SHP77 (cell line): Measurements from ENCODE around the gene TIFAB.
"Not testable (repeated sequence)": the region's sequence is repeated elsewhere in the genome, so short reads cannot be mapped to it uniquely, and the experiment has no call there.

Source experiments
- DNase-seq, 2 experiments: peaks; one replicate each; lab custom pipeline; 2025; lab: John Stamatoyannopoulos, UW

TIFAB gene, protein sequence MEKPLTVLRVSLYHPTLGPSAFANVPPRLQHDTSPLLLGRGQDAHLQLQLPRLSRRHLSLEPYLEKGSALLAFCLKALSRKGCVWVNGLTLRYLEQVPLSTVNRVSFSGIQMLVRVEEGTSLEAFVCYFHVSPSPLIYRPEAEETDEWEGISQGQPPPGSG

DNA sequence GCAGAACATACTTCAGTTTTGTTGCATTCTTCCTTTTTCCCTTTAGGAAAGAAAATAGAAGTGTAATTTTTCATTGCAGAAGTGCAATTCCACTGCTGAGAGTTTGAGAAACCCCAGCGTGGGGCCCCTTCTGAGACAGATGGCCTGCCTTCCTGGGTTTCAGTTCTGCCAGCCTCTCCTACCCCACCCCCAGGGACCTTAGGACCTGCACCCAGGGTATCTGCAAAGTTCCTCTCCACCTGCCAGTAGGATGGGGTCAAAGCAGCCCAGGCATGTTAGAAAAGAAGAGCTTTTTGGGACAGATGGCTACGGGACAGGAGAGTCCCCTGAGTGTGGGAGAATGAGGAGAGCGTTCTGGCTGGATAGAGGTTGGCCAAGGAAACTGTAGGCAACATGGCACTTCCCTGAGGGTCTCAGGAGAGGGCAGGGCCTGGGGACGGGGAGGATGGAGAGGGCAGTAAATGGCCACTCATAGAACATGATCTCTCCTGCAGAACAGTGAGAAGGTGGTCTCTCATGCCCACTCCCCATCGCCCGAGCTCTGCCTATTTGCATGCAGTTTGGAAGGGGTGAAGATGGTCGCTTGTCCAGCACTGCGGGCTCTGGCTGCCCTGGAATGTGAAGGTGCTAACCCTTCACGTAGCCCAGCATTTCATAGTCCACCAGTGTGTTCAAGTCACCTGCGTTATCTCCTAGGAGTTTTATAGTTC lies at the start of gene TIFAB:
TSS of gene TIFAB (minus strand) at position 31 of the 710 bp plus-strand sequence. CDS start 2,412 bp downstream, outside the sequence.
- DNase-seq = no peak

DNA sequence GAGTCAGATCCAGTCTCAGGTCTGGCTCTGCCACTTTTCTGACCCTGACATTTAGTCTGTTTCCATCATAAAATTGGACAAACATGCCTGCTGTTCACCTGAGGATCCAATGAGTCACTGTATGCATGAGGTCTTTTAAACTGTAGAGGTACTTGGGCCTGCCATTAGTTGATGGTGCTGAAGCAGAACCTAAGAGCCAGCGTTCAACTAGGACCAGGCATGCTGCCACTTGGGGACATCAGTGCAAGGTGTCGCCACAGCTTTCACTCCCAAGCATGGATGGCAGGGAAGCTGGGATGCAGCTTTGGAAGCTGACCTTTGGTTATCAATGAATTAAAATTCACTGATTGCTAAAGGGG lies 46.5 kb upstream of the TIFAB start:
- DNase-seq = no peak

DNA sequence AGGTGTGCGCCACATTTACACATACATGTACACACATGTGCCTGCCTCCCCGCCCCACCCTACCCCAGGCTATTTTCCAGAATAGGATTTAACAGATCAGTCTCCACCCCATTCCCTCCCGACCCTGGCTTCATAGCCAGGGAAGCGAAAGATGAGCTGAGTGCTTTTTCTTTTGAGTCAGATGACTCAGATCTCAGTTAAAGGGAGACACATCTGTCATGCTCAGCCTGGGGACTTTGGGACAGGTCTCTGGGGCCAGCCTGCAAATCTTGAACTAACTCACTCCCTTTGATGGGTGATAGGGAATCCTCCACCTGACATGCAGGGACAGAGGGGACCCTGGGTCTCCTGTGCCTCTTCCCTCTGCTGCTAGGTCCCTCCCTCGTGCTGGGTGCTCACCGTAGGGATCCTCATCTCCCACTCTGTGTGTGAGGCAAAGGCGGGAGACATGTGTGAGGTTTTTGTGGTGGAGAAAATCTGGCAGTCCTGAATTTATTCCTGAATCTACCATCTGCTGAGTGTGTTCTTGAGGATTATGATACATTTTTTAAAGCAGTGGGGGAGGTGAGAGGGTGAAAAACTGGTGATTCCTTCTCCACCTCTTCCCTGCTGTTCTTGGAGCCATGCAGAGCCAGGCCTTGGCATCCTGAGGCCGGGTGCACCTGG lies 46.0 kb upstream of the TIFAB start:
- DNase-seq = no peak

DNA sequence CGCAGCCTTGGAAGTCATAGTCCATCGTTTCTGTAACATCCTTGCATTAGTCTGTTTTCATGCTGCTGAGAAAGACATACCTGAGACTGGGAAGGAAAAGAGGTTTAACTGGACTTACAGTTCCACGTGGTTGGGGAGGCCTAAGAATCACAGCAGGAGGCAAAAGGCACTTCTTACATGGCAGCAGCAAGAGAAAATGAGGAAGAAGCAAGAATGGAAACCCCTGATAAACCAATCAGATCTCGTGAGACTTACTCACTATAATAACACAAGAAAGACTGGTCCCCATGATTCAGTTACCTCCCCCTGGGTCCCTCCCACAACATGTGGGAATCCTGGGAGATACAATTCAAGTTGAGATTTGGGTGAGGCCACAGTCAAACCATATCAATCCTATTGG lies 43.4 kb upstream of the TIFAB start:
- not testable (repeated sequence) for DNase-seq

DNA sequence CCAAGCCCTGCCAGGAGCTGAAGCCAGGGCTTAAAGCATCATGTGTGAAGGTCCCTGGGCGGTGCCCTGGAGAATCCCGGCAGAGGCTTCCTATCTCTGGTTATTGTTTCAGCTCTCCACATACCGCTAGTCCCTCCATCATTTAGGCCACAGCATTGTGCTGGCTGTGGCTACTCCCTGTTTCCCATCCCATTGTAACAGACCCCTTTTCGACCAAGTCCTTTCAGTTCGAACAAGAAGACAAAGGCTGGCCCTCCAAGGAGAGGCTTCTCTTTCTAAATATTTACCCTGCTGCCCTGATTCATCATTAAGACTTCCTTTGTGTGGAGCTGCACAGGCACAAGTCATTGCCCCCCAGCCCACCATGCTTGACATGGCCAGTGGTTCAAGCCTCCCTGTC lies 42.0 kb upstream of the TIFAB start:
- no peak for DNase-seq

DNA sequence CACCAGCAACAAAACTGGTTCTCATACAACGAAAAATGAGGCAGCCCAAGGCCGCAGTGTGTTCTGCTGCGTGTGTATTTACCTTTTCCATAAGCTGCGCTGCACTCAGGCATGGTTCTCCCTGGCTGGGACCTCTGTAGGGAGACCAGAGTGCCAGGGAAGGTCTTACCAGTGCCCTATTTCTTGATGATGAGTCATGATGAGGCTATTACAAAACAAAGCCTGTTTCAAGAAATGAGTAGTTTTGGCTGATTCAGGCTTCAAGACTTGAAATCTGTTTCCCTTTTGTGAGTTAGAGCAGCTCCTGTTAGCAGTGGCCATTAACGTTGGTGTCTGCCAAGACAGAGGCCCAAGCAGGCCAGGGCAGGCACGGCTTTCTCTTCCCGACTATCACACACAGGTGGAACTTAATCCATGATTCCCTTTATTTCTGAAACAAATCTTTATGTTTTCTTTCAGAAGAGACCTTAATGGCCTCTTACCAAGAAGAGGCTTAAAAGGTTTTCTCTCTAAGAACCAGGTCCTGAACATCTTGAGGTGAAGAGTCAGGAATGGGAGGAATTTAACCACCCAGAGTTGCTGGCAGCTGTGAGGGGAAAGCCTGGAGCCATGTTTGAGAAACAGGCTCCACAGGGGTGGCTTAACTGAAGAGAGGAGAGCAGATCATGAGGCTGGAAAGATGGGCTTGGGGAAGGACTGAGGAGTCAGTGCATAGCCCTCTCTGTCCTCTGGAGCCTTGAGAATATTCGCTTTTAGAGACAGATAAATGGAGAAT lies 41.4 kb upstream of the TIFAB start:
- DNase-seq = no peak

DNA sequence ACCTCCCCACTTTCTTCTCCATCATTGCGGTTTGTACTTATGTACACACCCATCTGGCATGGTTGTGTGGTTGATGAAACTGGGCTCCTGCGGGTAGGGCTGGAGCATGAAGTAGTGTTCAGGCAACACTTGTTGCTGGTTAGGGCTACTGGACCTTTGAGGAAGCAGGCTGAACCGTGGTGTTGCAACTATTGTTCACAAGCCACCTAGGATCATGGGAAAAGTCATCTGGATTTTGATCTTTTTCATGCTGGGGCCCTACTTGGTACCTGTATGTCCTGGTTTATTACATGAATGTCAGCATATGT lies 40.1 kb upstream of the TIFAB start:
- DNase-seq = no peak

DNA sequence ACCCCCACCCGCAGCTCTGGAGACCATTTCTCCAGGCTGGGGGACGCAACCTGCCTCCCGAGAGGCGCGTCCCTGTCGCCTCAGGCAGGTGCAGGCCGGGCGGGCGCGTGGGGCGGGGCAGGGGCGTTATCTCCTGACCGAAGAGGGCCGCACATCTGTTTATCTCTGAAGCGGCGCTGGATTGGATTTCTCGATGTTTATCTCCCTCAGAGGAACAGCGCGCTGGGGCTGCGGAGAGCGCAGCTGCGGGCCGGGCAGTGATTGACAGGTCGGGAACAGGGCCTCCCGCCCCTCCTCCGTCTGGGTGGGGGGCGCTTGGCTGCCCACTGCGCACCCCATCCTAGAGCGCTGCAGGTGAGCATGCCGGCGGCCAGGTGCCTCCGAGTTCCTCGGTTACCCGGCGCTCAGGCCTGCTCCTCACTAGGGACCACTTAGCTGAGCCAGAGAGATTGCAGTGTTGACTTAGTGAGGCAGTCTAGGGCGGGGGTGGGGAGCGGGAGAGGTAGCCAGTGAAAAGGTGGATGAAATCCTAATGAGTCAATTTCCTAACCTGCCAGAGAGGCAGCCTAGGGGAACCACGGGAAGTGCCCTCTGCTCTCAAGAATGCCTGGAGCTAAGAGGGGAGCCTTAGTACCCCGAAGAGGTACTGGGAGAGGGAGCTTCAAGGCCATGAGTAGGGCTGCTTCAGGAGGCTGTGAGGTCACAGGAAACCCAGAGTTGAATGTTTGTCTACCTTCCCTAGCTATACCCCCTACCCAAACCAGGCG lies 39.6 kb upstream of the TIFAB start:
- peak in 1 of 2 experiments; percentile 35 for DNase-seq

DNA sequence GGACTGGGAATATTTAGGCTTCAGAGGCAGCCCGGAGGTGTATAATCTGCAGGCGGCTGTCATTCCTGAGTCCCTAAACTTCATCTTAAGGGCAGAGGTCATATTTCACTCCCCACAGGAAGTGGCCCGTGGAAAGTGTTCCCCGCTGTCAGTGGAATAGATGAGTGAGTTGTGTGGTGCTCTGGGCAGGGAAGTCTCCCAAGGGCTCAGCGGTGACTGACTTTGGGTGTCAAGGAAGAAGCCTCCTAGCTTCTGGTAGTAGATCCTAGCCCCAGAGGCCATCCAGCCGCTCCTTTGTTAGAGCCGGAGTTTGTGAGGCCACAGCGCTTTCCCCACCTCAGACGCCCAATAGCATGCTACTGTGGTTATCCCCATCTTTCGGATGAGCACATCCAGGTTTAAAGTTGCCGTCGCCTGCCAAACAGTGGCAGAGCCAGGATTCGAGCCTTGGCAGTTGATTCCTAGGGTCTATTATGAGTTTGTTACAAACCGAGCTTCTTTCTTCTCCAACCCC lies 38.9 kb upstream of the TIFAB start:
- no peak for DNase-seq

DNA sequence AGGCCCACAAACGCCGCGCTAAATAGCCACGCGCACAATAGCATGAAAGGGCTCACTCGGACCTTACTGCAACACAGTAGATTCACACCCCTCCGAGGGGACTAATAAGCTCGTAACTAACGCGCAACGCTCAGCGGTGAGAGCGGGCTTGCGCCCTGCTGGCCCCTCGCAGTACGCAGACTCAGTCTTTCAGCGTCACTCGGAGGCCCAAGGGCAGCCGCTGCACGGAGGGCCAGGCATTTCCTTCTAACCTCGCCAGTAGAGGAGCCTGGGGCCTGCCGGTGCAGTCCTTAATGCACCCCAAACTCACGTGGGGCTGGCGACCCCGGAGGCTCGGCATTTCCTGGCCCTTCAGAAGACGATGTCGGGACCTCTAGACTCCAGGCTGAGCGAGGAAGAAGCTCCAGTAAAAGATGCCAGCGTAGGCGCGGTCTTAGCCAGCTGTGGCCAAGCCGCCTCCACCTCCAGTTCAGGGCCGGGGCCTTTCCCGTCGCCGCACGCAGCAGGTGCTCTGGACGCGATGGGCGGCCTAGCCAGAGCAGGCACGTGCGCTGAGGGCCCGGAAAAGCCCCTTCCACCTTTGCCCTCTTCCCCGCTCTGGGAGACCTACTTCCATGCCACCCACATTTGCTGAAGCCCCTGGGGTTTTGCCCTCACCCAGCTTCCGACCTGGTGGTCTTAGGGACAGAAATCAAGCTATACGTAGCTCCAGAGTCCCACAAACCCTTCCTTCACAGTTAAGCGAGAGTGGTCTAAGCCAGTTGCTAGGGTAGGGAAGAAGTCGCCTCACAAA lies 38.3 kb upstream of the TIFAB start:
- DNase-seq = no peak

DNA sequence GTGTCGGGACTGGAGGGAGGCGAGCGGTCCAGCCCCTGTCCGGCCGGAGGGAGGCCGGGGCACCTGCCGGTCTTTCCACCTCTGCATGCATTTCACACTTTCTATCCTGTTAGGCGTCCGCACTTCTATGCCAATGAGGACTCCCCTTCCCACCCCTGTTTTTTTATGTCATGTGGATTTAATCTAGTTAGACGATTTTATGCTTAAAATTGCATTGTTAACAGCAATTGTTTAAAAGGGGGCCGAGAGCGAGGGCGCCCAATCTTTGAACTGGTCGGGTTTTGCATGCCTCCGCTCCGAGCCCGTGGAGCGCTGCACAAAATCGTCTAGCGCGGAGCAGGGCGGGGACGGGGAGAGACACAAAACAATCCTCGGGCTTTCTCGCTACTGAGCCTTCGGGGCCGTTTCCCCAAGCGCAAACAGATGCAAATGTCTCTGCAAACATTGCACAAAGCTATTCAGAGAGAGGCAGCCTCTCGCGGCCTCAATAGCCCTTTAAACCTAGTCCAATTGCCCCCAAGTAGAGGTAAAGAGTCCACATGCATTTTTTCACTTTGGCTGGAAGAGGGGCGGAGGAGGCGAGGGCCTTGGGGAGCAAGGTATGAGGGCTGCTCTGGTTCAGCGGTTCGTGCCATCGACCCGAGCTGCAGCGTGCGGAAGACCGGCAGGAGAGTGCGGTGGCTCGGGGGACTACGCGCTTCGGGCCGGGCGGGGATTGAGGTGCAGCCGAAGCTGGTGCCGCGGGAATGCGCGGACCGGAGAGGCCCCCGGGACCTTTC lies 37.5 kb upstream of the TIFAB start:
- no peak for DNase-seq

DNA sequence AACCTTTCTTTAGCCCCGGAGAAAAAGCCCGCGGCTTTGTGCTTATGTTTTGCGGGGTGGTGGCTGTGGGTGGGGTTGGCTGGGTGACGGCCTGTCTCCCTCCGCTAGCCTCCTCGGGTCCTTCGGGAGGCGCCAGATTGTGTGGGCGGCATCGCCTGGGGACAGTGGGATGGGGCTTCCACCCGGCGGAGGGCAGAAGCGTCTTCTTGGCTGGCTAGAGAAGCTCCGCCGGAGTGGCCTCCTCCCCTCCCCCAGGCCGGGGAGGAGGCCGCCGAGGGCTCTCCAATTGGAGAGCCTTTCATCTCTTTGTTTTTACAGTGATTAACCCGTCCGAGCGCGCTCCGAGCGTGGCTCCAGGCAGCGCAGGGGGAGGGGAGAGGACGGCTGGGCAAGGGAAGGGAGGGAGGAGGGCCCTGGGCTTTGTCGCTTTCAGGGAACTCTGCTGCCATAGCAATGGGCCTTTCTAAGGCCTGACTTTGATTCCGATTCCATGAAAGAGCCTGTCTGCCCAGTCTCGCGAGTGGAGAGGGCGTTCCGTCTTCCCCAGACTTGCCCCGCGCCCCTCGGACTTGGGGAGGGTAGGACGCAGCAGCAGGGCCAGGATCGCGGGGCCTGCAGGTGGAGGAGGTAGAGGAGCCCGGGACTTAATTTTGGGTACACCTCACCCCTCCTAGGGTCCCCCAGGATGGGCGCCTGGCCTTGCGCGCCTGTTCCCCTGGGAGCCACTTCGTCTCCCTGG lies 36.7 kb upstream of the TIFAB start:
- DNase-seq = peak; percentile 48 to 70

DNA sequence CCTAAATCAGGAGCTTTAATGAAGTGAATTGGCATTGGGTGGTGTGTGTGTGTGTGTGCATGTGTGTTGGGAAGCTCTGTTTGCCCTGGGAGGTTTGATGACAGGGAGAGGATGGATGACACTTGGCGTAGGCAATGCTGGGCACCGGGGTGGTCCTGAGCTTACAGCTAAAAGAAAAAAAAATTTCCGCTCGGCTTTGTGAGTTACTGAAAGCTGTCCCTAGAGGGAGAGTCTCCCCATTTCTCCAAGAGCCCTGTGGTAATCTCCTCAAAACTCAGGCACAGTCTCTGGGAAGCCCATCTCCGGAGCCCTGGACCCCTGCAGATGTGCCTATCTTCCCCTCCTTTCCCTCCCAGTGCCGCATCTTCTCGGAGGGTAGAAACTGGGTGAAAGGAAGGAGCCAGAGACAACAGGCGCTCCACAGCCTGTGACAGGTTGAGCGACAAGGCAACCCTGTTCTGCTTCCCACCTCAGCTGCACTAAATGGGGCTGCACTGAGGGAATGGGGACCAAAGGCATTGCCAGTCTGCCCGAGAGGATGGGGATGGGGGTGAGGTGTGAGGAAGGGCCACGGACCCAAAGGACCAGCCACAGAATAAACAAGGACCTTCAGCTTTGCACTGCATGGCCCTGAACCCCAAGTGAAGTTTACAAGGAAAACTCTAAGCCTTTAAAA lies 35.8 kb upstream of the TIFAB start:
- no peak for DNase-seq

DNA sequence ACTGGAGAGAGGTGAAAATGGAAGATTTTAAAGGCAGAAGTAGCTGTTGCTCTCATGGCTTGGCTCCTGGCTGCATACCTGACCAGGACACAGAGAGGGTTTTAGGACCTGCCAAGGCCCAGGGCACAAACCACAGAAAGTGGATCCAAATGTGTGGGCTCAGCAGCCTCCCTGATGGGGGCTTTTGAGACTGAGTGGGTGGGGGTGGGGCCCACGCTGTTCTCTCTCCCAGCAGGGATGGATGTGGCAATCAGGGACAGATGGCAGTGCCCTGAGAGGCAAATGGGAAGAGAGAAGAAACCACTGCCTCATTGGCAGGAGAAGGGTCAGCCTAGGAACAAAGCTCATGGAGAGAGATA lies 34.9 kb upstream of the TIFAB start:
- DNase-seq = no peak

DNA sequence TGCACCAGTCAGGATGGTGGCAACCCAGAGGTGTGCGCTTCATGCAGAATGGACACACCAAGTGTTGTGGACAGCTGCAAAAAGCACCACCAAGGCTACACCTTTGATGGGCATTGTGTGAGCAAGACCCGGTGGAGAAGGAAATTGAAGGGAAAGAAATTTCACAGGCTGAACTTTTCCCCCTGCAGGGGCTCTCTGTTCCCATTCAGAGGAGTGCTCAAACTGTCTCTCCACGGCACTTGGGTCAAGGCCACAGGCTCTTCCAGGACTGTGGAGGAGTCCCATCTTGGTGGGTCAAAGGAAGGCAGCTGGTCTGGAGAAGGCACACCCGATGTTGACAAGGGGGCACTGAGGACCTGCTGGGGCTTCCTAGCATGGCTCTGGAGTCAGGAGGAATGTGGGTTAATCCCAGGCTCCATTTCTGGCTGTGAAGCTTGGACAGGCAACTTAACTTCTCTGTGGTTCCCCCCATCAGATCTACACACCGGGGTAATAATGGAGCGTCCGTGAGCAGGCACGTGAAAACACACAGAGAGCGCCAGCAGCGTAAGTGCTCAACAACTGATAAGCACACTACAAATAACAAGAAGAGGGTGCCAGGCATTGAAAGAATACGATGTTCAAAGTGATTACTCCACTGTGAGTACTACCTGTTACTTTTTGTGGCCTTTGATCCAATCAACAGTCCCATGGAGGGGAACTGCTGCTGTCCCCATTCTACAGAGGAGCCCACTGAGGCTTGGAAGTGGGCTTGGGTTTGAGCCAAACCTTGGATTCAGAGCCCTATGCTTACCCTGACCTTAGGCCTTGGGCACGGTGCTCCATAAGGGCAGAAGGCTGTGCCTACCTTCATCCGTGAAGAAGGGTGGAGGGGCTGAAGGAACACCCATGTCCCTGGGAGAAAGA lies 34.2 kb upstream of the TIFAB start:
- DNase-seq = no peak

DNA sequence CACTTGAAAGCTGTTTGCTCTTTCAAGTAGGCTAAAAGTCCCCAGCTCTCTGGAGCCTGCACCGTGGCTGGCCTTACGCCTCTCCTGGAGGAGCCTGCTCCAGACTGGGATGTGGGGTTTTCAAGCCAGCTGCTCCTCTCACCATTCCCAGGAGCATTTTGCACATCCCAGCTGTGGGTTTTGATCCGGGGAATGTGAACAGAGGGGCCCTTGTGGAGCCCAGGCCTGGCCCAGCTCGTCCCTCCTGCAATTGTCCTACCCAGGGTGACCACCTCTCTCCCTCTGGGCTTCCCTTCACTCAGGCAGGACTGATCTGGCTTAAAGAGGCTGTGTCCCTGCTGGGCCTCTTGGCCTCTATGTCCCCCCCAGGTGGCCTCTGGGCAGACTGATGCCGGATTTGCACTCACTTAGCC lies 32.5 kb upstream of the TIFAB start:
- DNase-seq = no peak

DNA sequence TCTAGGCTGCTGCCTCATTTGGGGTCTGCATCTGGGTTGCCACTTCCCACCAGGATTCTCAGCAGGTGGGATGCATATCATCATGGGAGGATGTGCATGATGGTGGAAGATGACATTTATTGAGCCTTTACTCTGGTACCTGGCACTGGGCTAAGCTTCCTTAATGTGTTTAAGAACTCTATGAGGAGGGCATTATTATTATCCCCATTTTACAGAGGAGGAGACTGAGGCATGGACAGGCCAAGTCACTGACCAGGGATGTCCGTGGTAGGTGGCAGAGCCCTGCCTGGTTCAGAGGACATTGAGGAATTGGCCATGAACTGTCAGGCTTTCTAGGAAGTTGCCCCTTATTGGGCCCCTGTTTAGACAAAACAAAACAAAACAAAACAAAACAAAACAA lies 31.1 kb upstream of the TIFAB start:
- no peak for DNase-seq

DNA sequence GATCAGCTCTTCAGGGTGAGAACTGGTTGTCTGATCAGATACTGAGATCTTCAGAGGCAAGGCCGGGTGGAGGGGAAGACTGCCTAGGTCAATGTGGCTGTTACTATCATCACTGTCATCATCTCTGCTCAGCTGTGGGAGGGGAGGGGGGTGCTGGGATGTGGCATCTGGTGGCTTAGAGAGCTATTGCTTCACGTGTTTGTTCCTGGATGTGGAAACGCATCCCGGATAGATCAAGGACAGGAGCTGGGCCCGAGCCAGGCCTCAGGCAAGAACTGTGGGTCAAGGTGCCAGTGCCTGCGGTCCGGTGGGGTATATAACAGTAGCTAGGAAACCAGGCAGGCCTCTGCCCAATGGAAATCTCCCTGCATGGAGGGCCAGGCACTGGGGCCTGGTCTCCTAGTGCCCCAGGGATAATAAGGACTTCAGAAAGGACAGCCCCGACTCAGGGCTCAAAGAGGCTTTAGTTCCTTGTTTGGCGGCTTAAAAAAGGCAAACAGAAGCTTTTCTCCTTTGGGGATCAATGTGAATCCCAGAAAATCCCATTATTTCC lies 30.3 kb upstream of the TIFAB start:
- DNase-seq = no peak
